ENCODE measurements around the gene ATP13A5.

DNA sequence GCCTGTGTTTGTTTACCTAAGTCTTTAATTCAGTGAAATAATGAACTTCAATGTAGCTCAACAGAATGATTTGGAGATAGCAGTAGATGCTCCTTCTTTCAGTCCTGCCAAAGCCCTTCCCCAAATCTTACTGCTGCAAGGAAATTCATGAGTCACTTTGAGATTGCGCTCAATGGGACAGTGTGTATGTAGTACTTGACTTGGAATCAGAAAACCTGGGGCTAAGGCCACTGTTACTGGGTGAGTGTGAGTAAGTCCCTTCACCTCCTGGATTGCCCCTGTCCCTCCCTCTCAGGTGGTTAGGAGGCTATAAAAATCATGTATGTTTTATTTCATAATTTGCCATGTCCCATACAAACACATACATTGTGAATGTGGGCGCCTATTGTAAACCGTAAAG is 29.9 kb downstream of the ATP13A5 start:
- TF ChIP-seq TAF1 (IDR thresholded peaks at IDR 0.05; ENCODE audit: low read depth) (no peak), CREB1 (IDR thresholded peaks at IDR 0.05; ENCODE audit: low read depth) (no peak), REST (IDR thresholded peaks at IDR 0.05; ENCODE audit: low read depth) (no peak), CEBPB (IDR thresholded peaks at IDR 0.05) (no peak), TEAD4 (IDR thresholded peaks at IDR 0.05) (no peak), EP300 (IDR thresholded peaks at IDR 0.05; ENCODE audit: borderline replicate concordance) (no peak), USF1 (IDR thresholded peaks at IDR 0.05) (no peak), ZBTB7A (IDR thresholded peaks at IDR 0.05; ENCODE audit: low read depth) (no peak), YY1 (IDR thresholded peaks at IDR 0.05; ENCODE audit: low read depth) (no peak), RAD21 (IDR thresholded peaks at IDR 0.05; ENCODE audit: low read depth) (no peak)
- TF ChIP-seq, protein P1, sequence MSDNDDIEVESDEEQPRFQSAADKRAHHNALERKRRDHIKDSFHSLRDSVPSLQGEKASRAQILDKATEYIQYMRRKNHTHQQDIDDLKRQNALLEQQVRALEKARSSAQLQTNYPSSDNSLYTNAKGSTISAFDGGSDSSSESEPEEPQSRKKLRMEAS (IDR thresholded peaks at IDR 0.05) = no peak

Data from Ishikawa (cell line).